ENCODE measurements around the gene CCDC59.

The CCDC59 gene

GRCh38 chr12:82314406-82314892 lies 43.7 kb downstream of the CCDC59 start:
- H3K4me3 ChIP-seq (ENCODE audit: low read depth, low read length): no peak overlapping the region
- no peak for TF ChIP-seq CTCF (IDR thresholded peaks at IDR 0.05; ENCODE audit: low read depth, low read length)

Data from WI38 (cell line).